Neutrophil (primary cell): ENCODE data around the gene NFIA.

Source experiments
- H3K27ac ChIP-seq: fragments of 200-600 bp; sonication (generic); 2 replicates; pipeline ENCODE4 v1.5.1; 2016; ENCODE audit warnings: mild to moderate bottlenecking, moderate library complexity
- H3K27me3 ChIP-seq: fragments of 200-600 bp; sonication (generic); 2 replicates; pipeline ENCODE4 v1.6.0; 2016; ENCODE audit warnings: mild to moderate bottlenecking
- H3K36me3 ChIP-seq: fragments of 200-600 bp; sonication (generic); 2 replicates; pipeline ENCODE4 v1.5.1; 2017
- H3K4me1 ChIP-seq, 2 experiments: fragments of 200-600 bp in 1 of 2; sonication (generic) in 1 of 2; 1 replicate in 1 of 2; 2 replicates in 1 of 2; pipeline versions ENCODE4 v1.5.1 to v1.6.1; 2013 to 2016; ENCODE audit warnings: low read depth in 1 of 2, low read length in 1 of 2, mild to moderate bottlenecking in 1 of 2, moderate library complexity in 1 of 2; ENCODE audit not compliant: control insufficient read depth in 1 of 2, insufficient read depth in 1 of 2
- H3K4me3 ChIP-seq, 2 experiments: fragments of 200-600 bp in 1 of 2; sonication (generic) in 1 of 2; 1 replicate in 1 of 2; 2 replicates in 1 of 2; pipeline ENCODE4 v1.5.1; 2013 to 2016; ENCODE audit warnings: low read depth in 1 of 2, low read length in 1 of 2, mild to moderate bottlenecking in 1 of 2, moderate library complexity in 1 of 2
- H3K9me3 ChIP-seq: fragments of 200-600 bp; sonication (generic); 2 replicates; pipeline ENCODE4 v1.5.1; 2016
- CTCF ChIP-seq: fragments of 200-600 bp; sonication (generic); IDR thresholded peaks from 2 replicates; pipeline ENCODE4 v1.5.1; 2016; ENCODE audit warnings: antibody characterized with exemption

NFIA gene

GRCh38 chr1:61406467-61406866 lies 324.1 kb downstream of the NFIA start:
- no peak overlapping the region for H3K4me3 ChIP-seq

GRCh38 chr1:61412601-61413000 lies 330.2 kb downstream of the NFIA start:
- no peaks in the 10 kb centered on the region for H3K36me3 ChIP-seq
- no peaks in the 10 kb centered on the region for H3K27me3 ChIP-seq
- TF ChIP-seq CTCF = no peak
- no peaks in the 10 kb centered on the region for H3K4me1 ChIP-seq
- H3K4me3 ChIP-seq = no peak overlapping the region
- H3K9me3 ChIP-seq = no peaks in the 10 kb centered on the region
- no peak overlapping the region for H3K27ac ChIP-seq

More at GRCh38 chr1:61406467-61406866, 324.1 kb downstream of the NFIA start:
- no peaks in the 10 kb centered on the region for H3K27me3 ChIP-seq
- no peaks in the 10 kb centered on the region for H3K36me3 ChIP-seq
- H3K4me1 ChIP-seq = peaks cover 2 to 8% of the 10 kb centered on the region in 2 experiments
- no peak overlapping the region for H3K27ac ChIP-seq
- no peak for TF ChIP-seq CTCF
- no peaks in the 10 kb centered on the region for H3K9me3 ChIP-seq

GRCh38 chr1:61419196-61419595 lies 336.8 kb downstream of the NFIA start:
- Histone ChIP-seq H3K36me3 (no peaks in the 10 kb centered on the region), H3K27me3 (no peaks in the 10 kb centered on the region), H3K4me3 (no peak overlapping the region), H3K4me1 (peaks cover 0 to 11% of the 10 kb centered on the region in 2 experiments), H3K27ac (no peak overlapping the region), H3K9me3 (no peaks in the 10 kb centered on the region)
- TF ChIP-seq CTCF = no peak

GRCh38 chr1:61419657-61420056 lies 337.3 kb downstream of the NFIA start:
- H3K36me3 ChIP-seq = no peaks in the 10 kb centered on the region
- H3K27ac ChIP-seq = no peak overlapping the region
- no peaks in the 10 kb centered on the region for H3K27me3 ChIP-seq
- TF ChIP-seq CTCF = no peak
- no peak overlapping the region for H3K4me3 ChIP-seq
- H3K4me1 ChIP-seq = peaks cover 0 to 11% of the 10 kb centered on the region in 2 experiments
- H3K9me3 ChIP-seq = no peaks in the 10 kb centered on the region

GRCh38 chr1:61420243-61420642 lies 337.9 kb downstream of the NFIA start:
- H3K4me1 ChIP-seq = peaks cover 0 to 11% of the 10 kb centered on the region in 2 experiments
- H3K36me3 ChIP-seq = no peaks in the 10 kb centered on the region
- TF ChIP-seq CTCF = no peak

More at GRCh38 chr1:61420243-61420642, 337.9 kb downstream of the NFIA start:
- Histone ChIP-seq H3K27ac (no peak overlapping the region), H3K4me3 (no peak overlapping the region), H3K9me3 (no peaks in the 10 kb centered on the region), H3K27me3 (no peaks in the 10 kb centered on the region)
